Measurements from ENCODE around the gene NRIP1. TPM values are rescaled to one million over a fixed set of nuclear protein-coding genes. Genes with fewer than 3 reads are reported as not detected.

NRIP1 gene
- total RNA-seq, 1 donor from 2014 or later = 45.9 TPM

DNA sequence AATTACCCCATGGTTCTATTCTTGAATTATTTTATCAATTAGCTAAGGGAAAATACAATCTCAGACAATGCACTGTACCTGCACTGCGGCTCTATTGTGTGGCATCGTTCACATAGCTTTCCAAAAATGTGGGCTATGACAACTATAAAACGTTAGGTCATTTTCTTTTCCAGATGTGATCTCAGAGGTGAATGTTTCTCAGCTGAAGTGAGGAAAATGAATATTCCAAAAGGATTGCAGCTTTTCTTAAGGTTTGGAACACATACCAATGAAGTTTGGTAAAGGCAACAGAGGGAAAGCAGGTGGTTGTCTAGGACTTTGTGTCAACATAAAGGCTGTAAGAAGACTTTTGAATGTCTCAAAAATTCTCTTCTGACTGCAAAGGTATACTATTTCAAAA is 105.5 kb downstream of the NRIP1 start:
- ATAC-seq = no peak

DNA sequence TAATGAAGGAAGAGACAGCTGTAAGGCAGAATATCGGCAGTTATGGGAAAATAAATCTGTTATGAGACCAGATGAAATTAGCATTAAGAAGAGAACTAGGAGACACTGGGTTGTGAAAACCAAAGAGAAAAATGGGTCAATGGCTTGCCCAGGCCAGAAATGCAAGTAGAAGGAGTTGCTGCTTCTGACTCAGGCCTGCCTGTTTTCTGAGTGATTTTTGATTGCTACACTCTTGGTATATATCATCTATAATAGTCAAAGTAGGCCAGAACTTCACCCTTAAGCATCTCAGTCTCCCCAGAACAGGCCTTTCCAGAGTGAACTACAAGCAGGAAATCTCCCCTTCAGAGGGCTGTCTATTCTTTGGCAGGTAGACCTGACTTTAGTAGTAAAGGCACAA is 107.0 kb downstream of the NRIP1 start:
- Histone ChIP-seq H3K4me1 (no peaks in the 10 kb centered on the region), H3K27ac (no peak overlapping the region), H3K27me3 (no peaks in the 10 kb centered on the region), H3K4me3 (no peak overlapping the region), H3K36me3 (no peaks in the 10 kb centered on the region), H3K9me3 (no peaks in the 10 kb centered on the region)
- ATAC-seq (no peak), DNase-seq (no peak)
- no peak for TF ChIP-seq CTCF (IDR thresholded peaks at IDR 0.05)
- intact Hi-C loops (cut with DNase I) = no loop called here

More for the DNA sequence above, 105.5 kb downstream of the NRIP1 start:
- intact Hi-C loops (cut with DNase I) = no loop called here
- DNase-seq = no peak
- H3K36me3 ChIP-seq = no peaks in the 10 kb centered on the region
- H3K27me3 ChIP-seq = no peaks in the 10 kb centered on the region
- no peak overlapping the region for H3K4me3 ChIP-seq
- no peaks in the 10 kb centered on the region for H3K9me3 ChIP-seq
- no peaks in the 10 kb centered on the region for H3K4me1 ChIP-seq
- no peak overlapping the region for H3K27ac ChIP-seq
- TF ChIP-seq CTCF (IDR thresholded peaks at IDR 0.05) = no peak

DNA sequence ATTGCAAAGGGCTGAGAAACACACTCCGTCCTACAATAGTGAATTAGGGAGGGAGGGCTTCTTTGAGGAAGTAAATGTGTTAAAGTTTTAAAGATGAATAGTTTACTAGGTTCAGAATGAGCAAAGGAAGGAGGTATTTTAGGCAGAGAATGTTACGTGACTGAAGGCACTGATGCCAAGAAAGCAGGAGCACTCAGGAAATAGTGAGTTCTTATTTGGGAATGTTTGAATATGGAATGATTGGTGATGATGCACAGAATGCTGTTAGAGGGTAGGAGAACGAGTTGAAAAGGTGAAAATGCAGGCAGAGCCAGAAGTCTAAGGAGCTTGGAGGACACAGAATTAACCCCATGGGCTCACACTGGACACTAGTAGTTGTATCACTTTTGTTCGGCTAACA is 108.0 kb downstream of the NRIP1 start:
- no peak overlapping the region for H3K27ac ChIP-seq
- intact Hi-C loops (cut with DNase I) = no loop called here
- no peaks in the 10 kb centered on the region for H3K4me1 ChIP-seq
- no peaks in the 10 kb centered on the region for H3K36me3 ChIP-seq
- H3K9me3 ChIP-seq = no peaks in the 10 kb centered on the region
- DNase-seq (no peak), ATAC-seq (no peak)
- TF ChIP-seq CTCF (IDR thresholded peaks at IDR 0.05) = no peak
- no peaks in the 10 kb centered on the region for H3K27me3 ChIP-seq
- H3K4me3 ChIP-seq = no peak overlapping the region

GRCh38 chr21:14955936-14956520 is 108.8 kb downstream of the NRIP1 start:
- no peak for ATAC-seq
- intact Hi-C loops (cut with DNase I) = no loop called here
- TF ChIP-seq CTCF (IDR thresholded peaks at IDR 0.05) = no peak

GRCh38 chr21:14952916-14953315 is 111.9 kb downstream of the NRIP1 start:
- Histone ChIP-seq H3K27me3 (no peaks in the 10 kb centered on the region), H3K4me3 (no peak overlapping the region), H3K36me3 (no peaks in the 10 kb centered on the region), H3K27ac (no peak overlapping the region), H3K4me1 (no peaks in the 10 kb centered on the region), H3K9me3 (no peaks in the 10 kb centered on the region)
- no peak for TF ChIP-seq CTCF (IDR thresholded peaks at IDR 0.05)
- no peak for DNase-seq
- intact Hi-C loops (cut with DNase I) = no loop called here
- ATAC-seq = no peak

More at GRCh38 chr21:14955936-14956520, 108.8 kb downstream of the NRIP1 start:
- H3K27ac ChIP-seq = no peak overlapping the region
- no peaks in the 10 kb centered on the region for H3K36me3 ChIP-seq
- H3K27me3 ChIP-seq = no peaks in the 10 kb centered on the region
- DNase-seq = no peak
- no peak overlapping the region for H3K4me3 ChIP-seq
- H3K4me1 ChIP-seq = no peaks in the 10 kb centered on the region
- no peaks in the 10 kb centered on the region for H3K9me3 ChIP-seq

- TF ChIP-seq CTCF (IDR thresholded peaks at IDR 0.05) = no peak
- H3K4me1 ChIP-seq = no peaks in the 10 kb centered on the region
- no peaks in the 10 kb centered on the region for H3K9me3 ChIP-seq
- intact Hi-C loops (cut with DNase I) = no loop called here
- H3K27ac ChIP-seq = no peak overlapping the region
- H3K4me3 ChIP-seq = no peak overlapping the region
- no peak for DNase-seq
- H3K27me3 ChIP-seq = no peaks in the 10 kb centered on the region
- no peaks in the 10 kb centered on the region for H3K36me3 ChIP-seq
- ATAC-seq = no peak
Observed at GRCh38 chr21:14949603-14950002, 115.2 kb downstream of the NRIP1 start.
